Calu3 (cell line): ENCODE data around the gene DEFB114. TPM values are rescaled to one million over a fixed set of nuclear protein-coding genes. Genes with fewer than 3 reads are reported as not detected.

ENCODE experiments used
- BruUV-seq: library from RNA; stranded (reverse); fragments of 400-500 nt; replicated peaks from 2 replicates; lab custom pipeline; 2021; lab: Mats Ljungman, UMichigan
- CTCF ChIA-PET: fragments of 300-600 bp; sonication (Branson Sonifier 250); formaldehyde crosslinking; loops from one replicate; lab custom pipeline; 2022; ENCODE audit warnings: antibody characterized with exemption; lab: Charles Lee
- DNase-seq: peaks from one replicate; pipeline ENCODE4 v3.0.0; 2022
- H3K27ac Mint-ChIP-seq: one replicate; pipeline ENCODE4 v1.8.0; 2022; ENCODE audit warnings: mixed read lengths; ENCODE audit not compliant: unreplicated experiment
- H3K27me3 Mint-ChIP-seq: one replicate; pipeline ENCODE4 v1.8.0; 2022; ENCODE audit warnings: mixed read lengths; ENCODE audit not compliant: unreplicated experiment
- H3K36me3 Mint-ChIP-seq: one replicate; pipeline ENCODE4 v1.8.0; 2022; ENCODE audit warnings: mild to moderate bottlenecking, moderate library complexity, mixed read lengths; ENCODE audit not compliant: insufficient read depth, unreplicated experiment
- H3K4me1 Mint-ChIP-seq: one replicate; pipeline ENCODE4 v1.8.0; 2022; ENCODE audit warnings: mild to moderate bottlenecking, low read depth, mixed read lengths; ENCODE audit not compliant: unreplicated experiment
- H3K4me3 Mint-ChIP-seq: one replicate; pipeline ENCODE4 v1.8.0; 2022; ENCODE audit warnings: mild to moderate bottlenecking, low read depth, moderate library complexity, mixed read lengths; ENCODE audit not compliant: unreplicated experiment
- H3K9me3 Mint-ChIP-seq: one replicate; pipeline ENCODE4 v1.8.0; 2022; ENCODE audit warnings: low read depth, mixed read lengths; ENCODE audit not compliant: unreplicated experiment
- intact Hi-C: fragments of 100-400 bp; cut with micrococcal nuclease; formaldehyde crosslinking; loops from one replicate; pipeline ENCODE4 v1.10.0; 2022; ENCODE audit not compliant: unreplicated experiment
- total RNA-seq: library from RNA; stranded (reverse); gene quantifications from 2 replicates; pipeline ENCODE4 v1.2.3, GENCODE V29; 2022
- TF ChIP-seq, protein P1 (sequence below): fragments of 200-600 bp; IDR thresholded peaks from one replicate; pipeline ENCODE4 v1.8.0; 2022; ENCODE audit warnings: antibody characterized with exemption; ENCODE audit not compliant: unreplicated experiment

Gene DEFB114
- total RNA-seq, 1 experiment from 2014 or later: not detected

DNA sequence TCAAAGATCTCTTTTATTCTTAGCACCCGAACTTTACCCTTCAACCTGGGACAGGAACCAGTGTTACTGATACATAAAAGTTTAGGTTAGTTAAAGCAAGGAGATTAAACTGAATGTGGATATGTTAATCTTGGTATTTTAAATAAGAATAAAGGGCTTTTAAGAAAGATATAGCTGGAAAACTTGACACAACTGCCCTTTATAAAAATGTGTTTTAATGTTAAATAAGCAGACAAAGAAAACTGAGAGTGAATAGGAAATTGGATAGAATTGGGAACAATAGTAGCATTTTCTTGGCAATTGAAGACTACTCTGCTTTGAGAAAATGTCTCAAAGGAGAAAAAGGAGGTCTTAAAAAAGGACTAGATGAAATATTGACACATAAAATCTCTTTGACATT lies 51.8 kb downstream of the DEFB114 start:
- TF ChIP-seq, protein P1, sequence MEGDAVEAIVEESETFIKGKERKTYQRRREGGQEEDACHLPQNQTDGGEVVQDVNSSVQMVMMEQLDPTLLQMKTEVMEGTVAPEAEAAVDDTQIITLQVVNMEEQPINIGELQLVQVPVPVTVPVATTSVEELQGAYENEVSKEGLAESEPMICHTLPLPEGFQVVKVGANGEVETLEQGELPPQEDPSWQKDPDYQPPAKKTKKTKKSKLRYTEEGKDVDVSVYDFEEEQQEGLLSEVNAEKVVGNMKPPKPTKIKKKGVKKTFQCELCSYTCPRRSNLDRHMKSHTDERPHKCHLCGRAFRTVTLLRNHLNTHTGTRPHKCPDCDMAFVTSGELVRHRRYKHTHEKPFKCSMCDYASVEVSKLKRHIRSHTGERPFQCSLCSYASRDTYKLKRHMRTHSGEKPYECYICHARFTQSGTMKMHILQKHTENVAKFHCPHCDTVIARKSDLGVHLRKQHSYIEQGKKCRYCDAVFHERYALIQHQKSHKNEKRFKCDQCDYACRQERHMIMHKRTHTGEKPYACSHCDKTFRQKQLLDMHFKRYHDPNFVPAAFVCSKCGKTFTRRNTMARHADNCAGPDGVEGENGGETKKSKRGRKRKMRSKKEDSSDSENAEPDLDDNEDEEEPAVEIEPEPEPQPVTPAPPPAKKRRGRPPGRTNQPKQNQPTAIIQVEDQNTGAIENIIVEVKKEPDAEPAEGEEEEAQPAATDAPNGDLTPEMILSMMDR: no peak
- H3K9me3 Mint-ChIP-seq: no peaks in the 10 kb centered on the region
- intact Hi-C loops: no loop called here
- no peak for DNase-seq
- no peak overlapping the region for H3K4me3 Mint-ChIP-seq
- no peak overlapping the region for H3K27ac Mint-ChIP-seq
- no peaks in the 10 kb centered on the region for H3K27me3 Mint-ChIP-seq
- no peaks in the 10 kb centered on the region for H3K4me1 Mint-ChIP-seq
- BruUV-seq: no TSS peak
- CTCF ChIA-PET: no interaction called here
- no peaks in the 10 kb centered on the region for H3K36me3 Mint-ChIP-seq

GRCh38 chr6:49911252-49911651 lies 52.7 kb downstream of the DEFB114 start:
- Mint-ChIP-seq H3K4me3 (no peak overlapping the region), H3K9me3 (no peaks in the 10 kb centered on the region), H3K36me3 (no peaks in the 10 kb centered on the region), H3K27ac (no peak overlapping the region), H3K27me3 (no peaks in the 10 kb centered on the region), H3K4me1 (no peaks in the 10 kb centered on the region)
- intact Hi-C loops: no loop called here
- no peak for DNase-seq
- BruUV-seq: no TSS peak
- CTCF ChIA-PET: no interaction called here
- TF ChIP-seq, protein P1: no peak

Other genes with a start within 250 kb of the DEFB114 start
- 1.5 and 7.0 TPM in 2 replicates for gene CRISP3, start 219.8 kb downstream of the DEFB114 start, total RNA-seq
- gene PGK2, start 176.9 kb downstream of the DEFB114 start, total RNA-seq: not detected in 2 replicates
- gene CRISP1, start 97.6 kb downstream of the DEFB114 start, total RNA-seq: not detected in 2 replicates
- gene DEFB113, start 5.5 kb upstream of the DEFB114 start, total RNA-seq: not detected in 2 replicates
- not detected in 2 replicates for gene DEFB110, start 57.8 kb upstream of the DEFB114 start, total RNA-seq
- gene DEFB112, start 85.8 kb upstream of the DEFB114 start, total RNA-seq: not detected in 2 replicates